Fibroblast of lung (primary cell): ENCODE data around the gene PHF19. TPM values are rescaled to one million over a fixed set of nuclear protein-coding genes. Genes with fewer than 3 reads are reported as not detected.
A peak's percentile ranks its signal among the peaks of the same experiment; 100 is the strongest.

Source experiments
- DNase-seq, 2 donors: peaks; one replicate each; pipeline versions ENCODE4 v3.0.0 to v3.0.0-alpha.2; 2010; ENCODE audit warnings: low read depth in 2 of 2
- H2AFZ ChIP-seq: 2 replicates; pipeline ENCODE4 v1.5.1; 2012; ENCODE audit warnings: low read length, control low read depth, inconsistent platforms
- H3K27ac ChIP-seq: 2 replicates; pipeline ENCODE4 v1.5.1; 2011; ENCODE audit warnings: low read length, control low read depth; ENCODE audit not compliant: insufficient read depth
- H3K27me3 ChIP-seq: 2 replicates; pipeline ENCODE4 v1.5.1; 2011; ENCODE audit warnings: mild to moderate bottlenecking, low read length; ENCODE audit not compliant: control insufficient read depth, insufficient read depth
- H3K36me3 ChIP-seq: 2 replicates; pipeline ENCODE4 v1.5.1; 2011; ENCODE audit warnings: low read length; ENCODE audit not compliant: control insufficient read depth, insufficient read depth
- H3K4me1 ChIP-seq: 2 replicates; pipeline ENCODE4 v1.5.1; 2011; ENCODE audit warnings: low read length; ENCODE audit not compliant: control insufficient read depth, insufficient read depth; ENCODE audit errors: extremely low read depth
- H3K4me2 ChIP-seq: 2 replicates; pipeline ENCODE4 v1.5.1; 2011; ENCODE audit warnings: low read length, control low read depth; ENCODE audit not compliant: insufficient read depth; ENCODE audit errors: extremely low read depth
- H3K4me3 ChIP-seq, 4 experiments: fragments of 200-600 bp in 1 of 4; sonication (generic) in 1 of 4; replicated peaks in 1 of 4; 2 replicates each; pipeline ENCODE4 v1.5.1; 2011 to 2016; ENCODE audit warnings: low read length in 4 of 4, low read depth in 3 of 4, mild to moderate bottlenecking in 3 of 4, control low read depth in 2 of 4, inconsistent platforms in 1 of 4, mixed read lengths in 1 of 4; ENCODE audit not compliant: insufficient read depth in 1 of 4; ENCODE audit errors: control extremely low read depth in 1 of 4
- H3K79me2 ChIP-seq: 2 replicates; pipeline ENCODE4 v1.5.1; 2012; ENCODE audit warnings: mild to moderate bottlenecking, low read length, inconsistent platforms; ENCODE audit not compliant: control insufficient read depth, insufficient read depth
- H3K9ac ChIP-seq: 2 replicates; pipeline ENCODE4 v1.5.1; 2011; ENCODE audit warnings: mild to moderate bottlenecking, low read length, control low read depth; ENCODE audit not compliant: insufficient read depth
- H3K9me3 ChIP-seq: 2 replicates; pipeline ENCODE4 v1.5.1; 2012; ENCODE audit warnings: low read depth, low read length; ENCODE audit not compliant: control insufficient read depth, insufficient read depth
- H4K20me1 ChIP-seq: 2 replicates; pipeline ENCODE4 v1.5.1; 2011; ENCODE audit warnings: low read length; ENCODE audit not compliant: control insufficient read depth, insufficient read depth; ENCODE audit errors: extremely low read depth
- EZH2 ChIP-seq: IDR thresholded peaks from 2 replicates; pipeline ENCODE4 v1.5.1; 2012; ENCODE audit warnings: low read length, control low read depth, mild to moderate bottlenecking; ENCODE audit errors: missing control alignments
- polyA plus RNA-seq, 2 donors: library from polyadenylated mRNA; depleted of rRNA in 1 of 2; stranded (reverse) in 1 of 2; unstranded in 1 of 2; fragments of >200 nt; gene quantifications; 2 replicates each; pipeline ENCODE4 v1.2.1, GENCODE V29; 2011 to 2012; ENCODE audit warnings: missing spikeins in 1 of 2
- total RNA-seq: library from RNA; depleted of rRNA; stranded (reverse); fragments of >200 nt; gene quantifications from 2 replicates; pipeline ENCODE4 v1.2.1, GENCODE V29; 2014
- TF ChIP-seq, protein P1 (sequence below), 2 donors: IDR thresholded peaks in 1 of 2; conservative IDR thresholded peaks in 1 of 2; 1 replicate in 1 of 2; 2 replicates in 1 of 2; pipeline ENCODE4 v1.5.1; 2011 to 2012; ENCODE audit warnings: low read length in 2 of 2, control low read depth in 1 of 2, inconsistent platforms in 1 of 2, low read depth in 1 of 2, mild to moderate bottlenecking in 1 of 2

Gene PHF19
- total and polyA plus RNA-seq, 2 donors (not counting 1 experiment from before 2014, with no cell fraction given): 21.4 to 38.3 TPM

DNA sequence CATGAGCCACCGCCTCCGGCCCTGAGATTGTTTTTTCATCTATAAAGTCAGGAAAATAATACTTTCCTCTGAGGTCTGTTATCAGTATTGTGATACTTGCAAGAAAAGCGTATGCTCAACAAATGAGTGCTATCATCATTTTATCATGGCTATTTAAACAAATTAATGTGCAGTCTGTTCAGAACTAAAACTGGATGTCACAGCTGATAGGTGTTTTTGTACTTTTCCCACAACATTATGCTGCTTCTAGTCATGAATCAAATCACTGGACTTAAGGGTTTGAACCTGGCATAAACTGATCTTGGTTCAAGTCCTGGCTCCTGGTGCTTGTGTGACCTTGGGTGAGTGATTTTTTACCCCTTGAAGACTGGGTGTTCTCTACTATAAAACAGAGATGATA, 21.4 kb upstream of the PHF19 start:
- no peaks in the 10 kb centered on the region for H3K9me3 ChIP-seq
- no peak overlapping the region for H3K4me3 ChIP-seq
- no peaks in the 10 kb centered on the region for H4K20me1 ChIP-seq
- no peak overlapping the region for H3K27ac ChIP-seq
- no peak overlapping the region for H2AFZ ChIP-seq
- no peaks in the 10 kb centered on the region for H3K79me2 ChIP-seq
- H3K9ac ChIP-seq: no peak overlapping the region
- no peak overlapping the region for H3K4me2 ChIP-seq
- H3K36me3 ChIP-seq: no peaks in the 10 kb centered on the region
- peaks cover 3% of the 10 kb centered on the region for H3K4me1 ChIP-seq
- H3K27me3 ChIP-seq: no peaks in the 10 kb centered on the region
- no peak for DNase-seq
- TF ChIP-seq, protein P1, sequence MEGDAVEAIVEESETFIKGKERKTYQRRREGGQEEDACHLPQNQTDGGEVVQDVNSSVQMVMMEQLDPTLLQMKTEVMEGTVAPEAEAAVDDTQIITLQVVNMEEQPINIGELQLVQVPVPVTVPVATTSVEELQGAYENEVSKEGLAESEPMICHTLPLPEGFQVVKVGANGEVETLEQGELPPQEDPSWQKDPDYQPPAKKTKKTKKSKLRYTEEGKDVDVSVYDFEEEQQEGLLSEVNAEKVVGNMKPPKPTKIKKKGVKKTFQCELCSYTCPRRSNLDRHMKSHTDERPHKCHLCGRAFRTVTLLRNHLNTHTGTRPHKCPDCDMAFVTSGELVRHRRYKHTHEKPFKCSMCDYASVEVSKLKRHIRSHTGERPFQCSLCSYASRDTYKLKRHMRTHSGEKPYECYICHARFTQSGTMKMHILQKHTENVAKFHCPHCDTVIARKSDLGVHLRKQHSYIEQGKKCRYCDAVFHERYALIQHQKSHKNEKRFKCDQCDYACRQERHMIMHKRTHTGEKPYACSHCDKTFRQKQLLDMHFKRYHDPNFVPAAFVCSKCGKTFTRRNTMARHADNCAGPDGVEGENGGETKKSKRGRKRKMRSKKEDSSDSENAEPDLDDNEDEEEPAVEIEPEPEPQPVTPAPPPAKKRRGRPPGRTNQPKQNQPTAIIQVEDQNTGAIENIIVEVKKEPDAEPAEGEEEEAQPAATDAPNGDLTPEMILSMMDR (conservative IDR thresholded peaks at IDR 0.05 in 1 of 2, IDR thresholded peaks at IDR 0.05 in 1 of 2; ENCODE audit: low read depth in 1 of 2, low read length in 2 of 2): no peak
- no peak for TF ChIP-seq EZH2

DNA sequence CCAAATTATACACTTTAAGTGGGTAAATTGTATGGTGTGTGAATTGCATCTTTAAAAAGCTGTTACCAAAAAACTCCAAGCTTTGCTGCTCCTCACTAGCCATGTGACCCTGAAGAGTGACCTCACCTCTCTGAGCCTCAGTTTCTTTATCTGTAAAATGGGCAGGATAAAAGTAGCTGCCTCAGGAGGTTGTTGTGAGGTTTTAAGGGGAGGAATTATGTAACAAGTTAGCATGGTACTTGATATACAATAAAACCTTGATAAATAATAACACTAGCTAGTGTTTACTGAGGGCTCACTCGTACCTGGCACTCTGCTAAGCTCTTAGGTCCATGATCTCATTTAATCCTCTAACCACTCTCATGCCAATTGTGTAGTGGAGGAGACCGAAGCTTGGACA, 19.0 kb upstream of the PHF19 start:
- Histone ChIP-seq H3K36me3 (no peaks in the 10 kb centered on the region), H3K4me1 (peaks cover 9% of the 10 kb centered on the region), H4K20me1 (no peaks in the 10 kb centered on the region), H3K9ac (no peak overlapping the region), H3K27ac (no peak overlapping the region), H3K9me3 (no peaks in the 10 kb centered on the region), H3K79me2 (no peaks in the 10 kb centered on the region), H3K27me3 (no peaks in the 10 kb centered on the region), H2AFZ (no peak overlapping the region), H3K4me2 (no peak overlapping the region), H3K4me3 (no peak overlapping the region)
- no peak for DNase-seq
- TF ChIP-seq EZH2: no peak
- TF ChIP-seq, protein P1 (conservative IDR thresholded peaks at IDR 0.05 in 1 of 2, IDR thresholded peaks at IDR 0.05 in 1 of 2; ENCODE audit: low read depth in 1 of 2, low read length in 2 of 2): no peak

DNA sequence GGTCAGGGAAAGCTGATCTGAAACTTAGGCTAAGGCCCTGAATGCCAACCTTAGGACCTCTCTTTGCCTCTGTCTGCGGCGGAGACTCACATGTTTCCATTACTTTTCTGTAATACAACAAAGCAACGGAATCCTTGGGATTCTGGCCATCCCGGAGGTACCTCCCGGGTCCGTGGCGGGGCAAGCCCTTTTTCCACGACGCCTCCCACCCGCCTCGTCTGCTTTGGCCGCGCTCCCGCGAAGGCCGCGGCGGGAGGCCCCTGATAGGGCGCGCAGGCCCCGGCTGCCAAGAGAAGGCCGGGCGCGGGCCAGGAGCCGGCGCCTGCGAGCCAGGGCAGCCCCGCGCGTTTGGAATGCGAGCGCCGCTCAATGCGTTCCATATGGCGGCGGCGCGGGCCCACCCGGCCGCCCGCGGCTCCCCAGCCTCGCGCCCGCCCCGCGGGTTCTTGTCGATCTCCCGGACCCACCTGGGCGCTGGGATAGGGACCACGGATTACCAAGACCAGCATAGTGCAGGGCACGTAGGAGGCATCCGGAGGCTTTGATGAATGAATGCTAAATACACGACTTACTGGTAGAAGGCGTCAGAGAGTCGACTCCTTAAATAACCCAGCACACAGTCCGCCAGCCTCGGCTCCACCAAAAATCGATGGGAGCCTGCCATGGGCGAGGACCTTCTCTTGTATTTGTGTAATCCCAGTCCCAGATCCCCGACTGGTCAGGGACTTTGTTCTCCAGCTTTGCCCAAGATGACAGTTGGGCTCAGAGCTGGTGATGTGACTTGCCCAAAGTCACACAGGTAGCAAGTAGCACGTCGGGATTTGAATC, 17.5 kb upstream of the PHF19 start:
- Histone ChIP-seq H3K4me2 (peak overlapping the region; percentile 51), H2AFZ (peak overlapping the region; percentile 68), H3K9me3 (no peaks in the 10 kb centered on the region), H3K79me2 (no peaks in the 10 kb centered on the region), H3K36me3 (no peaks in the 10 kb centered on the region), H3K9ac (no peak overlapping the region), H3K4me1 (peaks cover 10% of the 10 kb centered on the region), H3K27me3 (no peaks in the 10 kb centered on the region), H3K4me3 (peak overlapping the region in 1 of 4 experiments; percentile 21), H4K20me1 (no peaks in the 10 kb centered on the region), H3K27ac (no peak overlapping the region)
- no peak for TF ChIP-seq EZH2
- TF ChIP-seq, protein P1 (conservative IDR thresholded peaks at IDR 0.05 in 1 of 2, IDR thresholded peaks at IDR 0.05 in 1 of 2; ENCODE audit: low read depth in 1 of 2, low read length in 2 of 2): no peak
- DNase-seq: peak; percentile 42 to 48
